Gastroesophageal sphincter (tissue), 3 donors: ENCODE results near the gene WDR27.

Experiments
- CTCF ChIP-seq, 4 experiments: fragments of 200-600 bp in 2 of 4; fragments of 450-650 bp in 2 of 4; sonication (generic) in 1 of 4; IDR thresholded peaks; one replicate each; pipeline ENCODE4 v1.5.1; 2017 to 2019; ENCODE audit warnings: antibody characterized with exemption in 4 of 4, mild to moderate bottlenecking in 2 of 4, moderate library complexity in 2 of 4
- EP300 ChIP-seq: sonication (generic); formaldehyde crosslinking; IDR thresholded peaks from one replicate; pipeline ENCODE4 v1.6.1; 2017; ENCODE audit warnings: antibody characterized with exemption, mild to moderate bottlenecking

GRCh38 chr6:169428532-169428931 lies 273.3 kb downstream of the WDR27 start:
- no peak for TF ChIP-seq CTCF (IDR thresholded peaks at IDR 0.05)
- TF ChIP-seq EP300: no peak
